Keratinocyte (primary cell): Measurements from ENCODE around the gene WDR5.

Experiments used
- EZH2 ChIP-seq: IDR thresholded peaks from one replicate; pipeline ENCODE4 v1.6.1; 2012; ENCODE audit warnings: inconsistent platforms, mild to moderate bottlenecking, low read length, moderate library complexity
- TF ChIP-seq, protein P1 (sequence below), 3 experiments: IDR thresholded peaks in 1 of 3; conservative IDR thresholded peaks in 1 of 3; optimal IDR thresholded peaks in 1 of 3; 2 replicates in 2 of 3; 3 replicates in 1 of 3; pipeline versions ENCODE3 to v1.5.1; 2011; ENCODE audit warnings: low read length in 3 of 3, mild to moderate bottlenecking in 3 of 3, moderate library complexity in 2 of 3, control low read depth in 1 of 3, inconsistent platforms in 1 of 3; ENCODE audit not compliant: insufficient read depth in 2 of 3; ENCODE audit errors: extremely low read depth in 1 of 3

DNA sequence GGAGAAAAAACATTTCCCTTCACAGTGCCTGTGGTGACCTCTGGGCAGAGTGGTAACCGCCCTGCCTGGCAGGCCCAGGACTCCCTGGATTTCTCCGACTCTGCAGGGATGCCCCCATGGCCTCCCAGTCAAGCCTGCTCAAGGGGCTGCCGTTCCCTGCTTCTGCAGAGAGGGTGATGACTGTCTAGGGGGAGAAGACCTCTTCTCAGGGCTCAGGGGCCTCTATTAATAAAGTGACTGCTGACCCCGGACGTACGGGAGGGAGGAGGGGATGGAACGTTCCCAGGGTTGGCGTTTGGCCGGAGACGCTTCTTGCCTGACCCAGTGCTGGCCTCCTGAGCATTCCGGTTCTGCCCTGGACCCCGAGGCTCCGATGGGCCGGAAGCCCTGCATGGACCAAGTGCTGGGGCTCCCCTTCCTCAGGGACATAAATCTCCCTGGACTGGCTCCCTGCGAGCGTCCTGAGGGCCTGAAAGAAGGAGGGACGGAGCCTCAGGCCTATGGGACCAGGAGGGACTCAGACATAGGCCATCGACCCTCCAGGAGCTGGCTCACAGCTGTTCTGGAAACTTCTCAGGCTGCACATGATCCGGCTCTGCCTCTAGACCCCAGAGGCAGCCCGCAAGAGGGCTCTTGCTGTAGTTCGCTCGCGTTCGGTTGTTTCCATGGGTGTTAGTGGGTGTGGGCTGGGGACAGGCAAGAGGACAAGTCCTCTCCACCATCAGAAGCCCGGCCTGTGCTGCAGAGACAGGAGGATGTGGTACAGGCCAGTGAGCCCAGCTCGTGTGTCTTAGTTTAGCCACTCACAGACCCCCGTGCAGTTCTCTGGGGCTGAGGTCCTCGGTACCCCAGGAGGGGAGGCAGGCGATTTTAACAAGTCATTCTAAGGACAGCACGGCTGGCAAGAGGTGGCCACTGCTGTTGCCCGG, 36.6 kb downstream of the WDR5 start:
- TF ChIP-seq, protein P1, sequence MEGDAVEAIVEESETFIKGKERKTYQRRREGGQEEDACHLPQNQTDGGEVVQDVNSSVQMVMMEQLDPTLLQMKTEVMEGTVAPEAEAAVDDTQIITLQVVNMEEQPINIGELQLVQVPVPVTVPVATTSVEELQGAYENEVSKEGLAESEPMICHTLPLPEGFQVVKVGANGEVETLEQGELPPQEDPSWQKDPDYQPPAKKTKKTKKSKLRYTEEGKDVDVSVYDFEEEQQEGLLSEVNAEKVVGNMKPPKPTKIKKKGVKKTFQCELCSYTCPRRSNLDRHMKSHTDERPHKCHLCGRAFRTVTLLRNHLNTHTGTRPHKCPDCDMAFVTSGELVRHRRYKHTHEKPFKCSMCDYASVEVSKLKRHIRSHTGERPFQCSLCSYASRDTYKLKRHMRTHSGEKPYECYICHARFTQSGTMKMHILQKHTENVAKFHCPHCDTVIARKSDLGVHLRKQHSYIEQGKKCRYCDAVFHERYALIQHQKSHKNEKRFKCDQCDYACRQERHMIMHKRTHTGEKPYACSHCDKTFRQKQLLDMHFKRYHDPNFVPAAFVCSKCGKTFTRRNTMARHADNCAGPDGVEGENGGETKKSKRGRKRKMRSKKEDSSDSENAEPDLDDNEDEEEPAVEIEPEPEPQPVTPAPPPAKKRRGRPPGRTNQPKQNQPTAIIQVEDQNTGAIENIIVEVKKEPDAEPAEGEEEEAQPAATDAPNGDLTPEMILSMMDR (optimal IDR thresholded peaks at IDR 0.05 in 1 of 3, IDR thresholded peaks at IDR 0.05 in 1 of 3, conservative IDR thresholded peaks at IDR 0.05 in 1 of 3; ENCODE audit: extremely low read depth in 1 of 3, insufficient read depth in 2 of 3, low read length in 3 of 3): no peak
- no peak for TF ChIP-seq EZH2
